Measurements from ENCODE around the gene KRTAP9-2. TPM values are rescaled to one million over a fixed set of nuclear protein-coding genes. Genes with fewer than 3 reads are reported as not detected.
"Not testable (repeated sequence)": the region's sequence is repeated elsewhere in the genome, so short reads cannot be mapped to it uniquely, and the experiment has no call there.

Gene KRTAP9-2
- total RNA-seq, 1 experiment from 2014 or later, result not detected

DNA sequence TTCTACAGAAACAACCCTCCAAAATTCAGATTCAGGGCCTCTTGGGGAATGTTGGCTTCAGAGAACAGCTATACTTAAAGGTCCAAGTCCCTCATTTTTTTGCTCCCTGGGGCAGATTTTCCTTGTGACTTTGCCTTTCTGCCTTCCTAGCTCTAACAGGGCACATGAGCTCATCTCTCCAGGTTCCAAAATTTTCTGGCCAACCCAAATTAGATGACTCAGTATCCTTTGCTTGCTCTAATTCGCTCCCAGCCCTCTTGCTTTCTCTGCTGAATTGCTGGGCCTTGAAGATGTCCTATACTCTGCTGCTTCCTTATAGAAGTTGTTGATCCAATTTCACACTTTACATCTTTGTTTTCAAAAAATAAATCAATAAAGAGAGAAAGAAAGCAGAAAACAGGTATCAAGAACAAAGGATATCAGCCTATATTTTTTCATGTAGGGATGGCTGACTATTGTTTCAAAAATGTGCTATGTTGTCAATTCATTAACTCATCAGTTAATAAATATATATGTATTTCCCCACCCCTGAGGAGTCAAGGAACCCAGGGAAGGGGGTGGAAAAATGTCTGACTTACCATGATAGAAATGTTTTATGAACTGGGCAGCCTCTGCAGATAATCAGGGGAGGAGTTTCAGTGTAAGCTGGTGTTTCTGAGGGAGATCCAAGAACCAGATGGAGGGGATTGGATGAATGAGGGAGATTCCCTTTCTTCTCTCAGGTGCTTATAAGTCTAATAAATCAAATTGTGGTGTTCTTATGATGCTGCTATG, 47.4 kb upstream of the KRTAP9-2 start:
- no TSS peak for BruUV-seq (replicated peaks)
- H3K9me3 Mint-ChIP-seq (ENCODE audit: low read depth, unreplicated experiment), result no peaks in the 10 kb centered on the region
- TF ChIP-seq, protein P1, sequence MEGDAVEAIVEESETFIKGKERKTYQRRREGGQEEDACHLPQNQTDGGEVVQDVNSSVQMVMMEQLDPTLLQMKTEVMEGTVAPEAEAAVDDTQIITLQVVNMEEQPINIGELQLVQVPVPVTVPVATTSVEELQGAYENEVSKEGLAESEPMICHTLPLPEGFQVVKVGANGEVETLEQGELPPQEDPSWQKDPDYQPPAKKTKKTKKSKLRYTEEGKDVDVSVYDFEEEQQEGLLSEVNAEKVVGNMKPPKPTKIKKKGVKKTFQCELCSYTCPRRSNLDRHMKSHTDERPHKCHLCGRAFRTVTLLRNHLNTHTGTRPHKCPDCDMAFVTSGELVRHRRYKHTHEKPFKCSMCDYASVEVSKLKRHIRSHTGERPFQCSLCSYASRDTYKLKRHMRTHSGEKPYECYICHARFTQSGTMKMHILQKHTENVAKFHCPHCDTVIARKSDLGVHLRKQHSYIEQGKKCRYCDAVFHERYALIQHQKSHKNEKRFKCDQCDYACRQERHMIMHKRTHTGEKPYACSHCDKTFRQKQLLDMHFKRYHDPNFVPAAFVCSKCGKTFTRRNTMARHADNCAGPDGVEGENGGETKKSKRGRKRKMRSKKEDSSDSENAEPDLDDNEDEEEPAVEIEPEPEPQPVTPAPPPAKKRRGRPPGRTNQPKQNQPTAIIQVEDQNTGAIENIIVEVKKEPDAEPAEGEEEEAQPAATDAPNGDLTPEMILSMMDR (IDR thresholded peaks at IDR 0.05; ENCODE audit: unreplicated experiment), result no peak
- intact Hi-C loops (cut with micrococcal nuclease; ENCODE audit: unreplicated experiment), result no loop called here
- no peaks in the 10 kb centered on the region for H3K27me3 Mint-ChIP-seq (ENCODE audit: unreplicated experiment)
- peaks cover 25% of the 10 kb centered on the region for H3K4me1 Mint-ChIP-seq (ENCODE audit: low read depth, unreplicated experiment)
- no peak overlapping the region for H3K4me3 Mint-ChIP-seq (ENCODE audit: low read depth, unreplicated experiment)
- CTCF ChIA-PET, result interaction anchor here (0.6 to 0.8 kb wide), 2 partner anchors 20 to 51 kb away, joined by 3 read pairs; no protein-coding TSS in a partner anchor
- no peak for DNase-seq
- H3K36me3 Mint-ChIP-seq (ENCODE audit: insufficient read depth, unreplicated experiment), result no peaks in the 10 kb centered on the region
- H3K27ac Mint-ChIP-seq (ENCODE audit: unreplicated experiment), result no peak overlapping the region

DNA sequence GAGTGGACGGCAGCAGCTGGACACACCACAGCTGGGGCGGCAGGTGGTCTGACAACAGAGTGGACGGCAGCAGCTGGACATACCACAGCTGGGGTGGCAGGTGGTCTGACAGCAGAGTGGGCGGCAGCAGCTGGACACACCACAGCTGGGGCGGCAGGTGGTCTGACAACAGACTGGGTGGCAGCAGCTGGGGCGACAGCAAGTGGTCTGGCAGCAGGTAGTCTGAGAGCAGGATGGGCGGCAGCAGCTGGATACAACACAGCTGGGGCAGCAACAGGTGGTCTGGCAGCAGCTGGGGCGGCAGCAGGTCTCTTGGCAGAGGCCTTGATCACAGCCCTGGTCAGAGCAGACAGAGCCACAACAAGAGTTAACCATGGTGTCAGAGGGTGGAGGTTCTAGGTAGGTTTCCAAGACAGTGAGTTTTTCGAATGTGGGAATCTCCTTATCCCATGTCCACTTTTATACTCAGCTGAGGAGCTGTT, 41.9 kb upstream of the KRTAP9-2 start, which contains the start of gene KRTAP4-1:
TSS of gene KRTAP4-1 (minus strand) at position 432 of the 482 bp plus-strand sequence. CDS start at position 375, 57 bp downstream.
- Mint-ChIP-seq H3K27ac (ENCODE audit: unreplicated experiment) (no peak within 1 kb of the TSS), H3K4me1 (ENCODE audit: low read depth, unreplicated experiment) (peaks cover 22% of the 10 kb centered on the region), H3K4me3 (ENCODE audit: low read depth, unreplicated experiment) (no peak within 1 kb of the TSS), H3K36me3 (ENCODE audit: insufficient read depth, unreplicated experiment) (no peaks in the 10 kb centered on the region), H3K27me3 (ENCODE audit: unreplicated experiment) (no peaks in the 10 kb centered on the region), H3K9me3 (ENCODE audit: low read depth, unreplicated experiment) (no peaks in the 10 kb centered on the region)
- CTCF ChIA-PET, result no interaction called here
- intact Hi-C loops (cut with micrococcal nuclease; ENCODE audit: unreplicated experiment), result no loop called here
- DNase-seq, result no peak
- TF ChIP-seq, protein P1 (IDR thresholded peaks at IDR 0.05; ENCODE audit: unreplicated experiment), result no peak
- no TSS peak for BruUV-seq (replicated peaks)

DNA sequence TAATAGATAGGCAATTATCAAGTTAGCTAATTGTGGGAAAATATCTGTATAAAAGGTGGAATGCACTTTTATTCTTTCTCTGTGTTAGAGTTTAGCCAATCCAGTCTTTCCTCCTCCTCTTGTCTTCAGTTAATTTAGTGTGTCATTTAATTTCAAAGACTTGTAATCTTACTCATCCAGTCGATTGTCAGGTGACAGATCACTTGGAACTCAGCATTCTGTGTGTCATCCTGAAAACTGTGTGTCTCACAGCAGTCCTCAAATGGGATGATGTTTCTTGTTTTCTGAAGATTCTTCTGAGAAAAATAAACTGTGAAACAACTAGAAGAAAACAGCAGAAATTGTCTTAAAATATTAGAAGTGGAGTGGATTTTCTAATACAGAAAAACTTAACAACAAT, 41.4 kb upstream of the KRTAP9-2 start:
- TF ChIP-seq, protein P1 (IDR thresholded peaks at IDR 0.05; ENCODE audit: unreplicated experiment), result no peak
- no TSS peak for BruUV-seq (replicated peaks)
- no peaks in the 10 kb centered on the region for H3K9me3 Mint-ChIP-seq (ENCODE audit: low read depth, unreplicated experiment)
- H3K27me3 Mint-ChIP-seq (ENCODE audit: unreplicated experiment), result peaks cover 2% of the 10 kb centered on the region
- H3K36me3 Mint-ChIP-seq (ENCODE audit: insufficient read depth, unreplicated experiment), result no peaks in the 10 kb centered on the region
- intact Hi-C loops (cut with micrococcal nuclease; ENCODE audit: unreplicated experiment), result no loop called here
- no peak overlapping the region for H3K27ac Mint-ChIP-seq (ENCODE audit: unreplicated experiment)
- H3K4me1 Mint-ChIP-seq (ENCODE audit: low read depth, unreplicated experiment), result peaks cover 18% of the 10 kb centered on the region
- H3K4me3 Mint-ChIP-seq (ENCODE audit: low read depth, unreplicated experiment), result no peak overlapping the region
- CTCF ChIA-PET, result interaction anchor here (1.1 kb wide), 1 partner anchor 29 kb away, joined by 4 read pairs; no protein-coding TSS in a partner anchor
- no peak for DNase-seq

DNA sequence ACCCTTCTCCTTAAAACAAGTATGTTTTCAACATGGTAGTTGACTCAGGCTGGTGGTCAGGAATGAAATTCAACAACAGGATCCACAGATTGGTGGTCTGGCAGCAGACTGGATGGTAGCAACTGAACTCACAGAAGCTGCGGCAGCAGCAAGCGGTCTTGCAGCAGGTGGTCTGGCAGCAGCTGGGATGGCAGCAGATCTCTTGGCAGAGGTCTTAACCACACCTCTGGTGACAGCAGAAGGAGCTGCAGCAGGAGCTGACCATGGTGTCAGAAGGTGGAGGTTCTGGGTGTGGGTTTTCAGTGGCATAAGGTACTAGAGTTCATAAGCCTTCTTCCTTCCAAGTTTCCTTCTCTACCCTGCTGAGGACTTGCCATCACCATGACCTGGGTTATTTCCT, 39.6 kb upstream of the KRTAP9-2 start:
- H3K27ac Mint-ChIP-seq (ENCODE audit: unreplicated experiment), result no peak overlapping the region
- TF ChIP-seq, protein P1 (IDR thresholded peaks at IDR 0.05; ENCODE audit: unreplicated experiment), result no peak
- peaks cover 18% of the 10 kb centered on the region for H3K4me1 Mint-ChIP-seq (ENCODE audit: low read depth, unreplicated experiment)
- CTCF ChIA-PET, result no interaction called here
- H3K27me3 Mint-ChIP-seq (ENCODE audit: unreplicated experiment), result peaks cover 10% of the 10 kb centered on the region
- H3K9me3 Mint-ChIP-seq (ENCODE audit: low read depth, unreplicated experiment), result no peaks in the 10 kb centered on the region
- no TSS peak for BruUV-seq (replicated peaks)
- DNase-seq, result no peak
- no peak overlapping the region for H3K4me3 Mint-ChIP-seq (ENCODE audit: low read depth, unreplicated experiment)
- intact Hi-C loops (cut with micrococcal nuclease; ENCODE audit: unreplicated experiment), result no loop called here
- H3K36me3 Mint-ChIP-seq (ENCODE audit: insufficient read depth, unreplicated experiment), result no peaks in the 10 kb centered on the region

DNA sequence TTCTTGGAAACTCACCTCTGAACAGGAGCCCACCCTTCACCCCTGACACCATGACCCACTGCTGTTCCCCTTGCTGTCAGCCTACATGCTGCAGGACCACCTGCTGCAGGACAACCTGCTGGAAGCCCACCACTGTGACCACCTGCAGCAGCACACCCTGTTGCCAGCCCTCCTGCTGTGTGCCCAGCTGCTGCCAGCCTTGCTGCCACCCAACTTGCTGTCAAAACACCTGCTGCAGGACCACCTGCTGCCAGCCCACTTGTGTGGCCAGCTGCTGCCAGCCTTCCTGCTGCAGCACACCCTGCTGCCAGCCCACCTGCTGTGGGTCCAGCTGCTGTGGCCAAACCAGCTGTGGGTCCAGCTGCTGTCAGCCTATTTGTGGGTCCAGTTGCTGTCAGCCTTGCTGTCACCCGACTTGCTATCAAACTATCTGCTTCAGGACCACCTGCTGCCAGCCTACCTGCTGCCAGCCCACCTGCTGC, 36.6 kb upstream of the KRTAP9-2 start, which contains the start of gene KRTAP9-1:
TSS of gene KRTAP9-1 (plus strand) at position 51 of the 482 bp plus-strand sequence. CDS start at position 51, 0 bp downstream.
- H3K27ac Mint-ChIP-seq (ENCODE audit: unreplicated experiment); H3K4me3 Mint-ChIP-seq (ENCODE audit: low read depth, unreplicated experiment); H3K4me1 Mint-ChIP-seq (ENCODE audit: low read depth, unreplicated experiment); H3K36me3 Mint-ChIP-seq (ENCODE audit: insufficient read depth, unreplicated experiment); DNase-seq; H3K27me3 Mint-ChIP-seq (ENCODE audit: unreplicated experiment); H3K9me3 Mint-ChIP-seq (ENCODE audit: low read depth, unreplicated experiment); BruUV-seq (replicated peaks); intact Hi-C loops (cut with micrococcal nuclease; ENCODE audit: unreplicated experiment); CTCF ChIA-PET: not testable (repeated sequence)

All from Calu3 (cell line).